CD14-positive monocyte (primary cell): Measurements from ENCODE around the gene TIAM1. TPM values are rescaled to one million over a fixed set of nuclear protein-coding genes. Genes with fewer than 3 reads are reported as not detected.

ENCODE experiments used
- DNase-seq, 3 donors: peaks; one replicate each; pipeline ENCODE4 v3.0.0-alpha.2; 2011 to 2022
- H2AFZ ChIP-seq: 2 replicates; pipeline ENCODE4 v1.6.0; 2012; ENCODE audit warnings: mild to moderate bottlenecking, low read depth, low read length, inconsistent platforms; ENCODE audit not compliant: insufficient read depth, poor library complexity, severe bottlenecking
- H3K27ac ChIP-seq, 2 donors: 1 replicate in 1 of 2; 2 replicates in 1 of 2; pipeline ENCODE4 v1.5.1; 2012 to 2013; ENCODE audit warnings: low read length in 2 of 2, control low read depth in 1 of 2, inconsistent platforms in 1 of 2, low read depth in 1 of 2, mild to moderate bottlenecking in 1 of 2
- H3K27me3 ChIP-seq, 2 donors: one replicate each; pipeline versions ENCODE4 v1.6.0 to v1.6.1; 2011 to 2013; ENCODE audit warnings: low read length in 2 of 2; ENCODE audit not compliant: control insufficient read depth in 2 of 2, insufficient read depth in 2 of 2
- H3K36me3 ChIP-seq, 2 donors: replicated peaks in 1 of 2; 1 replicate in 1 of 2; 2 replicates in 1 of 2; pipeline versions ENCODE4 v1.5.1 to v1.6.1; 2012 to 2013; ENCODE audit warnings: low read length in 2 of 2, control low read depth in 1 of 2, inconsistent platforms in 1 of 2, mild to moderate bottlenecking in 1 of 2; ENCODE audit not compliant: insufficient read depth in 2 of 2, control insufficient read depth in 1 of 2
- H3K4me1 ChIP-seq, 2 donors: 1 replicate in 1 of 2; 2 replicates in 1 of 2; pipeline versions ENCODE4 v1.5.1 to v1.6.1; 2012 to 2013; ENCODE audit warnings: low read length in 2 of 2, control low read depth in 1 of 2, inconsistent platforms in 1 of 2, mild to moderate bottlenecking in 1 of 2, moderate library complexity in 1 of 2; ENCODE audit not compliant: insufficient read depth in 2 of 2, control insufficient read depth in 1 of 2
- H3K4me2 ChIP-seq: replicated peaks from 2 replicates; pipeline ENCODE3; 2012; ENCODE audit warnings: low read length, moderate library complexity, mild to moderate bottlenecking; ENCODE audit not compliant: poor library complexity, severe bottlenecking; ENCODE audit errors: extremely low read depth
- H3K4me3 ChIP-seq, 3 experiments: fragments of 200-600 bp in 1 of 3; sonication (generic) in 1 of 3; replicated peaks in 1 of 3; 1 replicate in 2 of 3; 2 replicates in 1 of 3; pipeline ENCODE4 v1.5.1; 2011 to 2013; ENCODE audit warnings: low read length in 3 of 3, mild to moderate bottlenecking in 3 of 3, control low read depth in 2 of 3, low read depth in 2 of 3, inconsistent platforms in 1 of 3, moderate library complexity in 1 of 3
- H3K79me2 ChIP-seq: 2 replicates; pipeline ENCODE4 v1.6.0; 2012; ENCODE audit warnings: mild to moderate bottlenecking, control low read depth, inconsistent platforms, low read length, moderate library complexity; ENCODE audit not compliant: insufficient read depth
- H3K9ac ChIP-seq: 2 replicates; pipeline ENCODE4 v1.6.0; 2017; ENCODE audit warnings: low read length, mild to moderate bottlenecking; ENCODE audit not compliant: insufficient read depth, poor library complexity, severe bottlenecking
- H3K9me3 ChIP-seq, 2 donors: replicated peaks in 1 of 2; 1 replicate in 1 of 2; 2 replicates in 1 of 2; pipeline versions ENCODE4 v1.5.1 to v1.6.1; 2012 to 2013; ENCODE audit warnings: low read length in 2 of 2, control low read depth in 1 of 2; ENCODE audit not compliant: control insufficient read depth in 1 of 2, insufficient read depth in 1 of 2
- H4K20me1 ChIP-seq: 2 replicates; pipeline ENCODE4 v1.6.0; 2012; ENCODE audit warnings: mild to moderate bottlenecking, low read length, control low read depth, moderate library complexity; ENCODE audit not compliant: insufficient read depth
- H3K27ac Mint-ChIP-seq, 7 donors: one replicate each; pipeline ENCODE4 v1.8.0; 2020; ENCODE audit warnings: mild to moderate bottlenecking in 7 of 7, mixed read lengths in 7 of 7, moderate library complexity in 6 of 7, inconsistent platforms in 2 of 7
- H3K27me3 Mint-ChIP-seq, 3 donors: one replicate each; pipeline ENCODE4 v1.8.0; 2021 to 2022; ENCODE audit warnings: low read depth in 3 of 3, mild to moderate bottlenecking in 3 of 3, mixed read lengths in 3 of 3, moderate library complexity in 3 of 3, inconsistent platforms in 1 of 3
- H3K36me3 Mint-ChIP-seq, 2 donors: one replicate each; pipeline ENCODE4 v1.8.0; 2020; ENCODE audit warnings: mixed read lengths in 2 of 2, inconsistent platforms in 1 of 2, mild to moderate bottlenecking in 1 of 2
- H3K4me1 Mint-ChIP-seq: one replicate; pipeline ENCODE4 v1.8.0; 2020; ENCODE audit warnings: mild to moderate bottlenecking, mixed read lengths
- H3K4me3 Mint-ChIP-seq, 2 donors: one replicate each; pipeline ENCODE4 v1.8.0; 2020; ENCODE audit warnings: mild to moderate bottlenecking in 2 of 2, mixed read lengths in 2 of 2, moderate library complexity in 1 of 2
- H3K9me3 Mint-ChIP-seq, 7 donors: one replicate each; pipeline ENCODE4 v1.8.0; 2020 to 2022; ENCODE audit warnings: mixed read lengths in 7 of 7, mild to moderate bottlenecking in 6 of 7, moderate library complexity in 6 of 7, inconsistent platforms in 2 of 7
- WGBS: methylation state at CpG from one replicate; pipeline ENCODE4 v1.1.5; 2013; ENCODE audit warnings: missing lambda C conversion rate; ENCODE audit not compliant: insufficient coverage; 5-methylcytosine and 5-hydroxymethylcytosine counted together
- intact Hi-C, 2 donors: fragments of 100-400 bp; cut with micrococcal nuclease; formaldehyde crosslinking; loops; one replicate each; pipeline versions ENCODE4 v1.15.0 to v1.15.1; 2023
- polyA plus RNA-seq, 3 donors: library from polyadenylated mRNA; depleted of rRNA in 1 of 3; unstranded in 2 of 3; stranded (reverse) in 1 of 3; fragments of 300-500 nt in 2 of 3; fragments of >200 nt in 1 of 3; fragmentation: Illumina TruSeq in 2 of 3; gene quantifications; 1 replicate in 2 of 3; 2 replicates in 1 of 3; pipeline ENCODE4 v1.2.3, GENCODE V29; 2012 to 2021
- TF ChIP-seq, protein P1 (sequence below): fragments of 200-600 bp; IDR thresholded peaks from one replicate; pipeline ENCODE4 v1.8.0; 2022; ENCODE audit warnings: antibody characterized with exemption, mild to moderate bottlenecking

TIAM1 gene
- polyA plus RNA-seq, 3 donors = 17.7 to 55.0 (median 45.3) TPM

DNA sequence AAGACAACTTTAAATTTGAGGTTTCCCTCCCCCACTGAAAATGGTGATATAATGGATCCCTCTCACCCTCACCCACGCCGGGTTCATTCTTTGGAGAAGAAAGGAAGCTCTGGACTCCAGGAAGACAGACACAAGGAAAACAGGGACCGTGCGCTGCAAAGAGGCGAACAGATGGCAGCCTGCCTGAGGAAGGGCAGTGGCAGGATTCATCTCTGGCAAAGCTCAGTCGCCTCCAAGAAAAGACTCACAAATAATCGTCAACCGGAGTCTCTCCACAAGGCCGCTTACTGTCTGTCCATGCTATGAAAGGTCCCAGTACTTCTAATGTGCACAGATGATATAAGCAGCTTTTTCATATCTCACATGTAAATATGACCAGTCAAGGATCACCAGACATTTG is 110.3 kb downstream of the TIAM1 start:
- Histone ChIP-seq H3K9ac (no peak overlapping the region), H3K4me2 (no peak overlapping the region), H3K9me3 (no peaks in the 10 kb centered on the region), H3K36me3 (peaks cover 3 to 82% of the 10 kb centered on the region in 2 donors), H3K79me2 (no peaks in the 10 kb centered on the region), H3K4me3 (no peak overlapping the region), H3K27ac (no peak overlapping the region), H3K27me3 (no peaks in the 10 kb centered on the region), H3K4me1 (no peaks in the 10 kb centered on the region), H4K20me1 (peaks cover 89% of the 10 kb centered on the region), H2AFZ (no peak overlapping the region)
- WGBS = 98% methylated on average over 5 of the region's 9 CpGs
- Mint-ChIP-seq H3K36me3 (peaks cover 60 to 82% of the 10 kb centered on the region in 2 donors), H3K9me3 (peaks cover 0 to 10% (median 4%) of the 10 kb centered on the region in 7 donors), H3K27me3 (peaks cover 0 to 7% (median 3%) of the 10 kb centered on the region in 3 donors), H3K27ac (no peak overlapping the region), H3K4me3 (no peak overlapping the region), H3K4me1 (peaks cover 6% of the 10 kb centered on the region)
- TF ChIP-seq, protein P1, sequence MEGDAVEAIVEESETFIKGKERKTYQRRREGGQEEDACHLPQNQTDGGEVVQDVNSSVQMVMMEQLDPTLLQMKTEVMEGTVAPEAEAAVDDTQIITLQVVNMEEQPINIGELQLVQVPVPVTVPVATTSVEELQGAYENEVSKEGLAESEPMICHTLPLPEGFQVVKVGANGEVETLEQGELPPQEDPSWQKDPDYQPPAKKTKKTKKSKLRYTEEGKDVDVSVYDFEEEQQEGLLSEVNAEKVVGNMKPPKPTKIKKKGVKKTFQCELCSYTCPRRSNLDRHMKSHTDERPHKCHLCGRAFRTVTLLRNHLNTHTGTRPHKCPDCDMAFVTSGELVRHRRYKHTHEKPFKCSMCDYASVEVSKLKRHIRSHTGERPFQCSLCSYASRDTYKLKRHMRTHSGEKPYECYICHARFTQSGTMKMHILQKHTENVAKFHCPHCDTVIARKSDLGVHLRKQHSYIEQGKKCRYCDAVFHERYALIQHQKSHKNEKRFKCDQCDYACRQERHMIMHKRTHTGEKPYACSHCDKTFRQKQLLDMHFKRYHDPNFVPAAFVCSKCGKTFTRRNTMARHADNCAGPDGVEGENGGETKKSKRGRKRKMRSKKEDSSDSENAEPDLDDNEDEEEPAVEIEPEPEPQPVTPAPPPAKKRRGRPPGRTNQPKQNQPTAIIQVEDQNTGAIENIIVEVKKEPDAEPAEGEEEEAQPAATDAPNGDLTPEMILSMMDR = no peak
- no peak for DNase-seq
- intact Hi-C loops = no loop called here

DNA sequence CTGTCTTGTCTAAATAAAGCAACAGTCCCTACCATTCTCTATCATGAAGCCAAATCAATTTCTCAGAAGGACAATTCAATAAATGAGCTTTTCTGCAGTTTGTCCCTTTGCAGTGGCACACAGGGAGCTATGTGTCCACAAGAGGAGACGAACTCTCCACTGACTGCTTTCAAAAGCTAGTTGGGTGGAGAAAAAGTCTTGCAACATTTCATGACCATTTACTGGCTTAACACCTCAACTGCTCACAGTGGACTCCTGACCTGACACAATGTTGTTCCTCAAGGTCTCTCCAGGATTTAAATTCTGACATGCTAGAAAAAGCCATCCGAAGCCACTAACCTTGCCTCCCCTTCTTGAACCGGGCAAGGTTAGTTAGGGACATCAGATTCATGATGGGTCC is 111.7 kb downstream of the TIAM1 start:
- TF ChIP-seq, protein P1 = no peak
- Histone ChIP-seq H3K9ac (no peak overlapping the region), H3K4me2 (no peak overlapping the region), H3K36me3 (peaks cover 0 to 78% of the 10 kb centered on the region in 2 donors), H3K4me3 (no peak overlapping the region), H3K27me3 (no peaks in the 10 kb centered on the region), H2AFZ (no peak overlapping the region), H3K27ac (no peak overlapping the region), H4K20me1 (peaks cover 84% of the 10 kb centered on the region), H3K79me2 (no peaks in the 10 kb centered on the region), H3K4me1 (no peaks in the 10 kb centered on the region), H3K9me3 (no peaks in the 10 kb centered on the region)
- WGBS = 100% methylated on average over 1 of the region's 3 CpGs
- H3K4me1 Mint-ChIP-seq = peaks cover 11% of the 10 kb centered on the region
- H3K36me3 Mint-ChIP-seq = peaks cover 58 to 84% of the 10 kb centered on the region in 2 donors
- intact Hi-C loops = no loop called here
- H3K27me3 Mint-ChIP-seq = peaks cover 0 to 7% (median 2%) of the 10 kb centered on the region in 3 donors
- H3K4me3 Mint-ChIP-seq = no peak overlapping the region
- H3K27ac Mint-ChIP-seq = peak overlapping the region in 1 of 7 donors; percentile 13
- peaks cover 0 to 10% (median 4%) of the 10 kb centered on the region in 7 donors for H3K9me3 Mint-ChIP-seq
- DNase-seq = no peak
